IPS DF 4.7 (cell line): ENCODE measurements around the gene AGO4.

Experiments used
- DNase-seq: peaks from one replicate; pipeline ENCODE4 v3.0.0-alpha.2; 2013; ENCODE audit warnings: low spot score; ENCODE audit errors: extremely low read depth

AGO4 gene

GRCh38 chr1:35894183-35894582 is 86.4 kb downstream of the AGO4 start:
- DNase-seq = no peak

- DNase-seq = no peak
Observed at GRCh38 chr1:35894656-35895055, 86.8 kb downstream of the AGO4 start.

GRCh38 chr1:35899941-35900340 is 92.1 kb downstream of the AGO4 start:
- no peak for DNase-seq

- no peak for DNase-seq
Observed at GRCh38 chr1:35901235-35901634, 93.4 kb downstream of the AGO4 start.

GRCh38 chr1:35902671-35903070 is 94.9 kb downstream of the AGO4 start:
- DNase-seq = no peak
